Activated CD4-positive, CD25-positive, alpha-beta regulatory T cell (primary cell): ENCODE measurements around the gene TRPV4.
A peak's percentile ranks its signal among the peaks of the same experiment; 100 is the strongest.
"Not testable (repeated sequence)": the region's sequence is repeated elsewhere in the genome, so short reads cannot be mapped to it uniquely, and the experiment has no call there.

Source experiments
- DNase-seq, 4 experiments: peaks; one replicate each; lab custom pipeline; 2025; lab: John Stamatoyannopoulos, UW

The TRPV4 gene

GRCh38 chr12:109860977-109861376, 27.8 kb upstream of the TRPV4 start:
- no peak for DNase-seq

- DNase-seq = no peak
Measured at GRCh38 chr12:109858764-109859163, 25.6 kb upstream of the TRPV4 start.

DNA sequence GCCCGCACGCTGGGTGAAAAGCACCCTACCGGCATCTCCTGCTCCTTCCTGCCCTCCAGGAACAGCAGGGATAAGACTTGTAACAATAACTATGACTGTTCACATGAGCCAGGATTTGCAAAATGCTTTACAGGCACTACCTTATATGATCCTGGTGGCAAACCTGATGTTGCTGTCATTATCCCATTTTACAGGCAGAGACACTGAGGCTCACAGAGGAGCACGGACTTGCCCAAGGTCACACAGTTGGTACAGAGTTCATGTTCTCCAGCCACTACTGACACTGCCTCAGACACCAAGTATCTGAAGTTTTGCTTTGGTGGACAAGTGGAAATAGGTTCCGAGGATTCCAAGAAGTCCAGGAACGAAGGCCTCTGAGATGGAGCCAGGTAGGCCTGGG, 24.5 kb upstream of the TRPV4 start:
- DNase-seq = no peak

GRCh38 chr12:109855377-109855776, 22.2 kb upstream of the TRPV4 start:
- DNase-seq = no peak

GRCh38 chr12:109850518-109850917, 17.3 kb upstream of the TRPV4 start:
- not testable (repeated sequence) for DNase-seq

DNA sequence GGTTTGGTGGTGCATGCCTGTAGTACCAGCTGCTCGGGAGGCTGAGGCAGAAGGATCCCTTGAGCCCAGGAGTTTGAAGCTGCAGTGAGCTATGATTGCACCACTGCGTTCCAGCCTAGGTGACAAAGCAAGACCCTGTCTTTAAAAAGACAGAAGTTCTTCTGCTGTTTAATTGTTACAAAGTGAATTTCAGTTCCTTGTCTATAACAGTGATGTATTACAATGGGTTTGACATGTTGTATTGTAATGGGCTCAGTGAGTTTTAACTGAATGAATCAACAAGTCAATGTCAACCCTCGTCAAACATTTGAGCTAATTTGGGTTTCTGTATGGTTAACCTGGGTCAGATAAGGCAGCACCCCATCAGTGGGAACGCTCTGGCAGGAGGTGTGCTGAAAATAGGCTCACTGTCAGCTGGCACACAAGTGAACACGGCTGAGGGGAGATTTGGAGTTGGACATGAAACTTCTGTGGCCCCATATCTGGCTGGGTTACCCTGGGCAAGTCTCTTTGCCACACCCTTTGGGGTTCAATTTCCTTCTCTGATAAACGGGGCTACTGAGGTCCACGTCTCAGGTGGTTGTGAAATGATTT, 14.0 kb upstream of the TRPV4 start:
- DNase-seq = no peak

DNA sequence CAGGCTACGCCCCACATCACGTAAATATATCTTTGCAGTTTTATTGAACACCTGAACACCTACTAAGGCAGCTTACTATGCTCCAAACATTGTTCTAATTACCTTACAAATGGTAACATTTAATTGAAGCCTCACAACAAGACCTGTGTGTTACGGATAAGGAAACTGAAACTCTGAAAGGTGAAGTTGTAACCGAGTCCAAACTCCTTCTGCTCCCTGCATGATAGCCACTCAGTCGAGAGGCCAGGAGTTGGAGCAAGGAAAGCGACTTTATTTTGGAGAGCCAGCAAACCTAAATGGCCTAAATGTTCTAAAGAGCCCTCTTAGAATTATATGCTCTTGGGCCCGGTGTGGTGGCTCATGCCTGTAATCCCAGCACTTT, 12.6 kb upstream of the TRPV4 start:
- DNase-seq = no peak

GRCh38 chr12:109844983-109845823, 12.0 kb upstream of the TRPV4 start:
- peak; percentile 76 to 90 (median 84) for DNase-seq

GRCh38 chr12:109844091-109844490, 10.9 kb upstream of the TRPV4 start:
- DNase-seq = no peak

DNA sequence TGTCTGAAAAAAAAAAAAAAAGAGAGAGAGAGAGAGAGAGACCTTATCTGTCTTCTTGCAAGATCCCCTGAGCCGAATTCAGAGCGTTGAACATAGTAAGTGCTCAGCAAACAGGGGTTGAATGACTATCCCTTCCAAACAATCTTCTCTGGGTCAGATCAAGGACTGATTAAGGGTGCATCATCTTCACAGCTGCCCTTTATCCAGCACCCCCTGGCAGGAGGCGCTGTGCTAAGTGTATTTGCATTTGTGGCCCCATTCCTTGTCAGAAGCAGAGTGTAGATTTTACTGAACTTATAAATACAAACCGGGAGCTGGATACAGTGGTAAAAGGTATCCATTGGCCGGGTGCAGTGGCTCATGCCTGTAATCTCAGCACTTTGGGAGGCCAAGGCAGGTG, 8.8 kb upstream of the TRPV4 start:
- no peak for DNase-seq

- DNase-seq = no peak
Measured at GRCh38 chr12:109841356-109841755, 8.2 kb upstream of the TRPV4 start.

DNA sequence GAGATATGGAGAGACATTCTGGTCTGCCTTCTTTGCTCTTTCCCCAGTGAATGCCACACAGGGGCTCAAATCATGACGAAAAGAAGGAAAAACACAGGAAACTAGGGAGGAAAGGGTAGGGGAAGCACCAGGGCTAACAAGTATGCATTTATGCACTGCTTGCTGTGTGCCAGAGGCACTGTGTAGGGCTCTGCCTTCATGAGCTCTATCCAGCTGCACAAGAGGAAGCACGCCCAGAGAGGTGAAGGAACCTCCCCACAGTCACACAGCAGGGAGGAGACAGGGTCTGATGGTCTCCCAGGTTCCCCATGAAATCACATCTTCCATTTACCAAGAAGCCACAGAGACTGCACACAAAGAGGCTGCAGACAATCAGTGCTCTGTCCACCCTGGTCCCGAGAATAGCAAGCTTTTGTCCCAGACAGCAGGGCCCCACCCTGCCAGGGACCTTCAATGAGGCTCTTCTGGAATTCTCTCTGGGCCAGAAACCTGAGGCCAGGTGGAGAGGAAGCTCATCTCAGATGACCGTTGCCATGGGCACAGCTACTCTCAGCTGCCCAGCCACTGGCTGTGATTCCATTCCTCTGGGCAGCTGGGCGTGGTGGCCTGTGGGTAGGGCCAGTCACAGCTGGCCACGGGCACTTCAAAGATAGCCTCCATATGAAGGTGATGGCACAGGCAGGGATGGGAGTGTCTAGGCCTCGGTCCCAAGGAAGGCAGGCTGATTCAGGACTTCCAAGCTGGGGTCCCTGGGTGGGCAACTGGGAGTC, 7.3 kb upstream of the TRPV4 start:
- DNase-seq = no peak

DNA sequence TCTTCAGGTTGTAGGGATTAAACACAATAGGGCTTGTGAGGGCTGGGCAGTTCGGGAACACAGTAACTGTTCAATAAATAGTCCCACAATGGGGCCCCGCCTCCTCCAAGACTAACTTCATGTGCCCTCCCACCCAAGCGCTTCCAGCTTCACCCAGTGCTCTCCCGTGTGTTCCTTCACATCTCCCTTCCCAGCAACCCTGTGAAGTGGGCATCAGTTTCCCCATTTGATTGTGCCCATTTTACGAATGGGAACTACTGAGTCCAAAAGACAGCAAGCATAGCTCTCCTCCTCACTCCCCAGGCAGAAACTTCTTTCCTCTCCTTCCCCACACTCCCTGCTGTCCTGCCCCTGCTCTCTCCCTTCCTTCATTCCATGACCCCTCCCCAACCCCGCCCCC, 6.2 kb upstream of the TRPV4 start:
- DNase-seq = no peak

- DNase-seq = no peak
Measured at GRCh38 chr12:109836916-109837315, 3.7 kb upstream of the TRPV4 start.

DNA sequence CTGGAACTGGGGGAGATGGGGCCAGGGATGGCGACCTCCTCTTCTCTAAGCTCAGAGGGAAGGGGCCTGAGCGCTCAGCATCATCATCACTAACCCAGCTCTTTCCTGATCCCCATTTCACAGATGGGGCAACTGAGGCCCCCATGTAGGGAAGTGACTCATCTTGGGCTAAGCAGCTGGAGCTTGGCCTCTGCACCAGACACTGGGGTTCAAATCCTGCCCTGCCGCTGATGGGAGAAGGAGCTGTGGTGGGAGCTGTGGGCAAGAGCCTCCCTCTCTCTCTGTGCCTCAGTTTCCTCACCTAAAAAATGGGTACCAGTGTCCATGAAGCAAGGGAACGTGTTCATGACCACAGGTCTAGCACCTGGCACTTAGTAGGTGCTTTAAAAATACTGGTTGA, 2.6 kb upstream of the TRPV4 start:
- no peak for DNase-seq

GRCh38 chr12:109832541-109833306, 474 bp downstream of the TRPV4 start:
- no peak for DNase-seq

DNA sequence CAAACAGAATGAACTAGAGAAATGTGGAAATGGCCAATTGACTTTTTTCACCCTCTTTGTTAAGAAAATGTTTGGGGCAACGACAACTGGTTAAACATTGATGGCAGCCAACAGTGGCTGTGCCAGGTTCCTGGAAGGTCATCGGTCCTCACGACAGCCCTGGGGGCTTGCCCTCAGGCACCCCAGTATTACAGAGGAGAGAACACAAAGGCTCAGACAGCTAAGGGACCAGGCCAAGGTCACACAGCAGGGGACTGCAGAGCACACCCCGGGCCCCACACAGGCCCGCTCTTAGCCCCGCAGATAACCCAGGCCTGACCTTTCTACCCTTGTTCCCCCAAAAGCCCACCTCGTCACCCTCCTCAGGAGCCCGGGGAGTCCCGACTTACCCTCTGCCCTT, 1.3 kb downstream of the TRPV4 start:
- DNase-seq = no peak

- DNase-seq = no peak
Measured at GRCh38 chr12:109831365-109831764, 1.8 kb downstream of the TRPV4 start.

DNA sequence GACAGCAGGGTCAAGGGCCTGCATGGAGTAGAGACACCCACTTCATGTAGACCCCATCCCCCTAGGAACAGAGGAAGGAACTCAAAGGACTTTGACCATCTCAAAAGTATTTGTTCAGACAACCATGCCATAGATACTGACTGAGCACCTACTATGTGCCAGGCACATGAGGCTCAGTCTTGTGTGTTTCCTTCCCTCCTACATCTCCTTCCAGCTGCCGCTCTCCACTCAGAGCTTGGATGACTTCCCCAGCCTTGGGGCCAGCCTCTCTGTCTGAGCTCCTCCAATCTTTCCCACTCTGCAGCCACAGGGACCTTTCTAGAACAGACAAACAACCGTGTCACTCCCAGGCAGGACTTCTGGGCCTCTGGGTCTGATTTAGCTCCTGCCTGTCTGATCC, 2.5 kb downstream of the TRPV4 start:
- DNase-seq = no peak

DNA sequence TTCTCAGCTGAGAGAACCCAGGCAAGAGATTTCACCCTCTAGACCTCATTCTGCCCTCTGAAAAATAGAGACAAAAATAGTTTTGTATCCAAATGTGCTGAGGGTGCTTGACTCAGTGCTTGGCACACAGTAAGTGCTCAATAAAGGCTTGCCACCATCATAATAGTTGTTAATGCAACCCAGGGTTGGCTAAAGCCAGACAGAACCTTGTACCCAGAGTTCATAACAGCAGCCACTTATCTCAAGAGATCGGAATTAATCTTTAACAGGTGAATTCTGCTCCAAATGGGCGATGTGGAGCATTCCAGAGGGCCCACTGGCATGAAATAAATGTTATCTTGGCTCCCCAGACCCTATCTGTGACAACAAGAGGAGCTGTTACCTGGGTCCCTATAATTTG, 2.9 kb downstream of the TRPV4 start:
- DNase-seq = no peak

DNA sequence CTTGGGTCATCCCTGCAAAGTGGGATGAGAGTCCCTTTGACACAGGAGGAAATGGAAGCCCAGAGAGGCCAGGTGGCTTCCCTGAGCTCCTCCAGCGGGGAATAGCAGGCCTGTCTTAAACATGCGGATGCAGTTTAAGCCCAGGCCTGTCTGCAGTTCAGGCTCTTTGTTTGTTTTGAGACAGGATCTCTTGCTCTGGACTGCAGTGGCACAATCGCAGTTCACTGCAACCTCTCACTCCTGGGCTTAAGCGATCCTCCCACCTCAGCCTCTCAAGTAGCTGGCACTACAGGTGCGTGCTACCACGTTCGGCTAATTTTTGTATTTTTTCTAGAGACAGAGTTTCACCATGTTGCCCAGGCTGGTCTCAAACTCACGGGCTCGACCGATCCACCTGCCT, 3.5 kb downstream of the TRPV4 start:
- no peak for DNase-seq

DNA sequence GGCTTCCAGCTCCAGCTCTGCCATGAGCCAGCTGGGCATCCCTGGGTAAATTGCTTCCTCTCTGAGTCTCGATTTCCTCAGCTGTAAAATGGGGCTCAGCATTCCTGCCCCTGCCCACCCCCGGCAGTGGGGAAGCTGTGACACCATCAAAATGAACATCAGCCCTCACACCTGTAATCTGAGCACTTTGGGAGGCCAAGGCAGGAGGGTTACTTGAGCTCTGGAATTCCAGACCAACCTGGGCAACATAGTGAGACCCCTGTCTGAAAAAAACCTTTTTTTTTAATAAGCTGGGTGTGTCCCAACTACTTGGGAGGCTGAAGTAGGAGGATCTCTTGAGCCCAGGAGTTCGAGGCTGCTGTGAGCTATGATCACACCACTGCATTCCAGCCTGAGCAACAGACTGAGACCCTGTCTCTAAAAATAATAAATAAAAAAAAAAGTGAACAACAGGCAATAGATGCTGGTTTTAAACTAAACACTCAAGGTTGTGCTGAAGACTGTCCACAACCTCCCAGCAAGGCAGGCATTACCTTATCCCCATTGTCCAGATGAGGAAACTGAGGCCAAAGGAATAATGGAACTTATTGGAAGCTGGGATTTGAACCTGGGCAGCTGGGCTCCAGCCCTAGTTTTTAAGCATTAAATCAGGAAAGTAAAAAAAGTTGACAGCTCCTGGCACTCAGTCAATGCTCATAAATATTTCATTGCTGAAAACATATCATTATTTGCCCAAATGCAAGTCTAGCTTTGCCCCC, 4.3 kb downstream of the TRPV4 start:
- DNase-seq = no peak
